Neural cell (in vitro differentiated cells): ENCODE measurements around the gene TFCP2L1. TPM values are rescaled to one million over a fixed set of nuclear protein-coding genes. Genes with fewer than 3 reads are reported as not detected.

ENCODE experiments used
- H2AFZ ChIP-seq: fragments of 200-600, 300-800 bp; sonication (generic), shearing (Covaris generic); 2 replicates; pipeline ENCODE4 v1.6.0; 2014; ENCODE audit warnings: low read depth, mild to moderate bottlenecking, antibody characterized with exemption, low read length, moderate library complexity
- H3F3A ChIP-seq: fragments of 200-600 bp; shearing (Covaris generic); 2 replicates; pipeline ENCODE4 v1.6.1; 2016; ENCODE audit warnings: mild to moderate bottlenecking, moderate library complexity, mixed read lengths, antibody characterized with exemption, low read length; ENCODE audit not compliant: insufficient read depth, poor library complexity, severe bottlenecking
- H3K27ac ChIP-seq: fragments of 200-600, 300-800 bp; sonication (generic), shearing (Covaris generic); 2 replicates; pipeline ENCODE4 v1.5.1; 2014; ENCODE audit warnings: mild to moderate bottlenecking, low read length, moderate library complexity
- H3K27me3 ChIP-seq: fragments of 300-800, 200-600 bp; sonication (generic), shearing (Covaris generic); 2 replicates; pipeline ENCODE4 v1.6.0; 2014; ENCODE audit warnings: mild to moderate bottlenecking, low read depth, low read length, moderate library complexity; ENCODE audit not compliant: insufficient read depth
- H3K36me3 ChIP-seq: fragments of 300-800, 200-600 bp; sonication (generic), shearing (Covaris generic); 2 replicates; pipeline ENCODE4 v1.5.1; 2014; ENCODE audit warnings: mild to moderate bottlenecking, antibody characterized with exemption, low read length, moderate library complexity; ENCODE audit not compliant: insufficient read depth
- H3K4me2 ChIP-seq: fragments of 300-800, 200-600 bp; sonication (generic), shearing (Covaris generic); 2 replicates; pipeline ENCODE4 v1.6.0; 2014; ENCODE audit warnings: mild to moderate bottlenecking, low read length
- H3K4me3 ChIP-seq: fragments of 300-800, 200-600 bp; sonication (generic), shearing (Covaris generic); 2 replicates; pipeline ENCODE4 v1.5.1; 2014; ENCODE audit warnings: mild to moderate bottlenecking, low read length, moderate library complexity
- H3K79me2 ChIP-seq: fragments of 200-600 bp; shearing (Covaris generic); replicated peaks from 2 replicates; pipeline ENCODE4 v1.6.0; 2014; ENCODE audit warnings: mild to moderate bottlenecking, low read length, moderate library complexity; ENCODE audit not compliant: insufficient read depth
- H3K9ac ChIP-seq: fragments of 300-800, 200-600 bp; sonication (generic), shearing (Covaris generic); 2 replicates; pipeline ENCODE4 v1.6.1; 2016; ENCODE audit warnings: mild to moderate bottlenecking, low read length, mixed read lengths
- H3K9me2 ChIP-seq: fragments of 200-600 bp; shearing (Covaris generic); 2 replicates; pipeline ENCODE4 v1.6.1; 2016; ENCODE audit warnings: mild to moderate bottlenecking, low read length, mixed read lengths; ENCODE audit not compliant: insufficient read depth
- H3K9me3 ChIP-seq: fragments of 200-600, 300-800 bp; sonication (generic), shearing (Covaris generic); 2 replicates; pipeline ENCODE4 v1.6.1; 2016; ENCODE audit warnings: mild to moderate bottlenecking, mixed run types, low read length, moderate library complexity, mixed read lengths
- H4K20me1 ChIP-seq: fragments of 200-600 bp; shearing (Covaris generic); 2 replicates; pipeline ENCODE4 v1.6.1; 2016; ENCODE audit warnings: mild to moderate bottlenecking, mixed run types; ENCODE audit not compliant: insufficient read depth
- CTCF ChIP-seq: fragments of 450-650 bp; IDR thresholded peaks from 2 replicates; pipeline ENCODE4 v1.5.1; 2014; ENCODE audit warnings: antibody characterized with exemption, mild to moderate bottlenecking, moderate library complexity; ENCODE audit not compliant: poor library complexity, severe bottlenecking
- EP300 ChIP-seq: fragments of 450-650 bp; conservative IDR thresholded peaks from 2 replicates; pipeline ENCODE4 v1.6.1; 2014; ENCODE audit warnings: antibody characterized with exemption, mild to moderate bottlenecking, moderate library complexity; ENCODE audit not compliant: poor library complexity, severe bottlenecking
- EZH2 ChIP-seq: fragments of 200-600, 300-800 bp; shearing (Covaris generic), sonication (generic); IDR thresholded peaks from 2 replicates; pipeline ENCODE4 v1.6.1; 2014; ENCODE audit warnings: antibody characterized with exemption, low read length, borderline replicate concordance, mild to moderate bottlenecking; ENCODE audit not compliant: insufficient read depth, poor library complexity, severe bottlenecking
- MXI1 ChIP-seq: fragments of 450-650 bp; conservative IDR thresholded peaks from 2 replicates; pipeline ENCODE4 v1.6.1; 2014; ENCODE audit warnings: antibody characterized with exemption, mild to moderate bottlenecking; ENCODE audit not compliant: poor library complexity, severe bottlenecking
- POLR2AphosphoS5 ChIP-seq: IDR thresholded peaks from 2 replicates; pipeline ENCODE4 v1.6.1; 2012
- RAD21 ChIP-seq: fragments of 450-650 bp; conservative IDR thresholded peaks from 2 replicates; pipeline ENCODE4 v1.6.1; 2014; ENCODE audit warnings: antibody characterized with exemption, mild to moderate bottlenecking, moderate library complexity
- REST ChIP-seq: IDR thresholded peaks from 2 replicates; pipeline ENCODE4 v1.6.1; 2012; ENCODE audit warnings: borderline replicate concordance
- SMC3 ChIP-seq: fragments of 450-650 bp; conservative IDR thresholded peaks from 2 replicates; pipeline ENCODE4 v1.6.1; 2014; ENCODE audit warnings: antibody characterized with exemption, mild to moderate bottlenecking, moderate library complexity; ENCODE audit not compliant: poor library complexity
- TAF1 ChIP-seq: IDR thresholded peaks from 2 replicates; pipeline ENCODE4 v1.6.1; 2012; ENCODE audit warnings: low read depth
- polyA plus RNA-seq: library from polyadenylated mRNA; depleted of rRNA; stranded (reverse); fragments of >200 nt; gene quantifications from 2 replicates; pipeline ENCODE4 v1.2.3, GENCODE V29; 2014

TFCP2L1 gene
- polyA plus RNA-seq, 1 donor from 2014 or later = 0.04 TPM

DNA sequence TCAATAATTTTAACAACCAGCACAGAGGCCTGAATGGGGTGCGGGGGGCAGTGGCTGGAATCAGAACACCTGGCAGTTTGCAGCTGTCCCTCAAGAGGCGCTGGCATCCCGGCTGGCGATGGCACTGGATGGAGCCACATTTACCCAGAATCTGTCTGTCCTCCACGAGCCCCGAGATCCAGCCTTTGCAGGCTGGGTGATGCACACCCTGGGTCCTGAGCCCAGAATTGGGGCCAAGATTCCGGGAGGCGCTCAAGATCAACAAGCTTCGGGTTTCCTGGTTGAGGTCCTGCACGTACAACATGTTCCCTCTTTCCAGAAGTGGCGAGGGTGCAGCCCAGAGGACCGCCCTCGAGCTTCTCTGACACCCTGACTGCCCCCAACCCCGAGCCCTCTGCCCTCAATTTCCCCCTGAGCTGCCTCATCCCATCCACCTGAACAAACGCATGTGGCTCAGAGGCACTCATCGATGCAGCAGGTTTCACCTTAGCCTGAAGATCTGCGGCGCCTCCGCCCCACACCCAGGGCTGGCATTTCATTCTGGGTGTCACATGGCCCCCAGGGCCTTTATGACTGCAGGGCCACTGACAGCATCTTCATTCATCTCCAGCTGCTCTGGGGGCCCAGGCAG is 97.5 kb downstream of the TFCP2L1 start:
- no peaks in the 10 kb centered on the region for H3K36me3 ChIP-seq
- H3K9me2 ChIP-seq = no peaks in the 10 kb centered on the region
- no peak overlapping the region for H2AFZ ChIP-seq
- TF ChIP-seq EP300 (no peak), EZH2 (no peak), RAD21 (no peak), MXI1 (no peak), REST (no peak), SMC3 (no peak), CTCF (no peak), POLR2AphosphoS5 (no peak), TAF1 (no peak)
- H3K4me2 ChIP-seq = no peak overlapping the region
- H3K9ac ChIP-seq = no peak overlapping the region
- H3K9me3 ChIP-seq = no peaks in the 10 kb centered on the region
- no peak overlapping the region for H3K27ac ChIP-seq
- no peaks in the 10 kb centered on the region for H3F3A ChIP-seq
- H3K4me3 ChIP-seq = no peak overlapping the region
- H3K79me2 ChIP-seq = no peaks in the 10 kb centered on the region
- no peaks in the 10 kb centered on the region for H3K27me3 ChIP-seq
- no peaks in the 10 kb centered on the region for H4K20me1 ChIP-seq

GRCh38 chr2:121186261-121186660 is 98.7 kb downstream of the TFCP2L1 start:
- Histone ChIP-seq H3K9me2 (no peaks in the 10 kb centered on the region), H3K27me3 (no peaks in the 10 kb centered on the region), H3K4me2 (no peak overlapping the region), H3K36me3 (no peaks in the 10 kb centered on the region), H3K79me2 (no peaks in the 10 kb centered on the region), H3K4me3 (no peak overlapping the region), H4K20me1 (no peaks in the 10 kb centered on the region), H3K9me3 (no peaks in the 10 kb centered on the region), H3F3A (no peaks in the 10 kb centered on the region), H2AFZ (no peak overlapping the region), H3K27ac (no peak overlapping the region), H3K9ac (no peak overlapping the region)
- TF ChIP-seq REST (no peak), POLR2AphosphoS5 (no peak), CTCF (no peak), SMC3 (no peak), MXI1 (no peak), TAF1 (no peak), EP300 (no peak), EZH2 (no peak), RAD21 (no peak)
